RWPE1 (cell line): ENCODE measurements around the gene KRTAP4-12.
"Not testable (repeated sequence)": the region's sequence is repeated elsewhere in the genome, so short reads cannot be mapped to it uniquely, and the experiment has no call there.

Experiments
- CTCF ChIA-PET: fragments of 350-600 bp; sonication (Branson Sonifier 250); formaldehyde crosslinking; extraction: SDS; loops from one replicate; lab custom pipeline; 2021; lab: Yijun Ruan, JAX
- POLR2A ChIA-PET: fragments of 400-600 bp; formaldehyde crosslinking; extraction: SDS; loops from one replicate; lab custom pipeline; 2020; ENCODE audit warnings: antibody characterized with exemption; ENCODE audit not compliant: low non-redundant PET; lab: Yijun Ruan, JAX
- DNase-seq: peaks from one replicate; pipeline ENCODE4 v3.0.0; 2012; ENCODE audit warnings: low spot score
- H3K27ac ChIP-seq: fragments of 450-650 bp; 2 replicates; pipeline ENCODE4 v1.5.1; 2017
- CTCF ChIP-seq: fragments of 450-650 bp; conservative IDR thresholded peaks from 2 replicates; pipeline ENCODE4 v1.5.1; 2017; ENCODE audit warnings: low read depth, mild to moderate bottlenecking

Gene KRTAP4-12

DNA sequence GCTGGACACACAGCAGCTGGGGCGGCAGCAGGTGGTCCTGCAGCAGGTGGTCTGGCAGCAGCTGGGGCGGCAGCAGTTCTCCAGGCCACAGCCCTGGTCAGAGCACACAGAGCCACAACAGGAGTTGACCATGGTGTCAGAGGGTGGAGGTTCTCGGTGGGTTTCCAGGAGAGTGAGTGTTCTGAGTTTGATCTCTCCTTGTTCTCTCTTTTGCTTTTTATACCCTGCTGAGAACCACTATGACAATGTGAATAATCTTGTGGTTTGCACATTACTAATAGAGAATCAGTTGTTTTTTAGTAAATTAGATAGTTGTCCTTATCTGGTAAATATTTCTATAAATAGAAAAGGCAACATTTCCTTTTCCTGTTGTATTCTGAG is at the start of gene KRTAP4-12:
KRTAP4-12 (minus strand) TSS at position 192 of the 381 bp plus-strand sequence; CDS start at position 132, 60 bp downstream.
- CTCF ChIA-PET, result interaction anchor here (0.7 kb wide), 1 partner anchor 563 kb away, joined by 5 read pairs; no protein-coding TSS in a partner anchor
- not testable (repeated sequence) for H3K27ac ChIP-seq, DNase-seq
- POLR2A ChIA-PET, result interaction anchor here (0.6 kb wide), 1 partner anchor 31 kb away, joined by 3 read pairs; no protein-coding TSS in a partner anchor

- CTCF ChIA-PET, result interaction anchor here (0.6 to 1.2 kb wide), 2 partner anchors 11 to 21 kb away, joined by 3 read pairs; no protein-coding TSS in a partner anchor
- POLR2A ChIA-PET, result no interaction called here
- no peak overlapping the region for H3K27ac ChIP-seq
- TF ChIP-seq CTCF, result no peak
- no peak for DNase-seq
Observed at GRCh38 chr17:41171886-41172285, 47.9 kb upstream of the KRTAP4-12 start.

DNA sequence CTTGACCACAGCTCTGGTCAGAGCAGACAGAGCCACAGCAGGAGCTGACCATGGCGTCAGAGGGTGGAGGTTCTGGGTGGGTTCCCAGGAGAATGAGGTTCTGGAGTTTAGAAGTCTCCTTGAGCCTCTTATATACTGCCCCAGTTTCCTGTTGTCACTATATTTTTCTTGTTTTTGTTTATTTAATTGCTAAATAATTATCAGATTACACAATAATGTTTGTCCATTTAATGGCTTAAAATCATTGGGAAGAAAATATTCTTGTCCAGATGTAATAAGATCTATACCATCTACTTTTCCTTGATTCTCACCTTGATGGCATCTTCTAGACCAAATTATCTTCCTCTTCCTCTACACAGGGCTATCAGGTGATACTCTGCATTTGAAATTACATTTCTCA is 44.1 kb upstream of the KRTAP4-12 start, which contains the start of gene KRTAP4-3:
KRTAP4-3 (minus strand) TSS at position 101 of the 400 bp plus-strand sequence; CDS start at position 52, 49 bp downstream.
- no peak within 1 kb of the TSS for H3K27ac ChIP-seq
- DNase-seq, result no peak
- TF ChIP-seq CTCF, result no peak
- ChIA-PET POLR2A (no interaction called here), CTCF (no interaction called here)

DNA sequence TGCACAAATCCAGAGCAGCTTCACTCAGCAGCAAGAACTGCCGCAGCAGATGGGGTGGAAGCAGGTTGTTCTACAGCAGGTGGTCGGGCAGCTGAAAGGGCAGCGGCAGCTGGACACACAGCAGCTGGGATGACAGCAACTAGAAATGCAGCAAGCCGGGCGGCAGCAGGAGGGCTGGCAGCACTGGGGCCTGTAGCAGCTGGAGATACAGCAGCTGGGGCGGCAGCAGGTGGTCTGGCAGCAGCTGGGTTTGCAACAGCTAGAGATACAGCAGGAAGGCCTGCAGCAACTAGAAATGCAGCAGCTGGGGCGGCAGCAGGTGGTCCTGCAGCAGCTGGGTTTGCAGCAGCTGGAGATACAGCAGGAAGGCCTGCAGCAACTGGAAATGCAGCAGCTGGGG is 43.6 kb upstream of the KRTAP4-12 start:
- no peak for TF ChIP-seq CTCF
- no peak for DNase-seq
- CTCF ChIA-PET, result no interaction called here
- POLR2A ChIA-PET, result no interaction called here
- H3K27ac ChIP-seq, result no peak overlapping the region

GRCh38 chr17:41163828-41164227 is 39.8 kb upstream of the KRTAP4-12 start:
- ChIA-PET POLR2A (no interaction called here), CTCF (no interaction called here)
- peak; percentile 9 for DNase-seq
- no peak for TF ChIP-seq CTCF
- no peak overlapping the region for H3K27ac ChIP-seq

DNA sequence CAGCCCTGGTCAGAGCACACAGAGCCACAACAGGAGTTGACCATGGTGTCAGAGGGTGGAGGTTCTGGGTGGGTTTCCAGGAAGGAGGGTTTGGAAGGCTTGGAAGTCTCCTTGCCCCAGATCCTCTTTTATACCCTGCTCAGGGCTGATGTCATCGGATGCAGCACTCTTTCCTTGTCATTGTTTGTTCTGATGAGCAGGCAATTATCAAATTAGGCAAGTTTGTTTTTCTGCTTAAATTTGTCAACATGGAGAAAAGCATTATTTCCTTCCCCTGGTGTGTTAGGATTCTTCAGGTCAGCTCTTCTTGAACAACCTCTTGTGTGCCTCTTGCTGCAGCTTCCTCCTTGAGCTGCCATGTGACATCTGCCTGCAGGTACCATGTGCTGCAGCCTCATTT is 36.7 kb upstream of the KRTAP4-12 start, which contains the start of gene KRTAP4-4:
KRTAP4-4 (minus strand) TSS at position 101 of the 400 bp plus-strand sequence; CDS start at position 44, 57 bp downstream.
- POLR2A ChIA-PET, result no interaction called here
- H3K27ac ChIP-seq, result no peak within 1 kb of the TSS
- no peak for DNase-seq
- no peak for TF ChIP-seq CTCF
- CTCF ChIA-PET, result no interaction called here

GRCh38 chr17:41160190-41160589 is 36.2 kb upstream of the KRTAP4-12 start:
- DNase-seq, POLR2A ChIA-PET, CTCF ChIA-PET, H3K27ac ChIP-seq: not testable (repeated sequence)
